HCT116 (cell line): Measurements from ENCODE around the gene SIGLEC11. TPM values are rescaled to one million over a fixed set of nuclear protein-coding genes. Genes with fewer than 3 reads are reported as not detected.

ENCODE experiments used
- ATAC-seq: fragments of 200-7000 bp; cut with Tn5 transposase; 2 replicates; pipeline ENCODE4 v1.9.1; 2020; ENCODE audit warnings: mild to moderate bottlenecking, moderate library complexity
- BruUV-seq: library from RNA; stranded (reverse); fragments of 400-500 nt; replicated peaks from 2 replicates; lab custom pipeline; 2021; lab: Mats Ljungman, UMichigan
- CTCF ChIA-PET: fragments of 300-600 bp; sonication (Branson Sonifier 250); formaldehyde crosslinking; loops from one replicate; lab custom pipeline; 2021; ENCODE audit warnings: antibody characterized with exemption; lab: Charles Lee
- POLR2A ChIA-PET: fragments of 300-600, 350-600 bp; sonication (Branson Sonifier 250); formaldehyde crosslinking; loops from one replicate; lab custom pipeline; 2021; ENCODE audit warnings: antibody characterized with exemption; lab: Charles Lee
- RAD21 ChIA-PET, 2 experiments: fragments of 300-600 bp; sonication (Branson Sonifier 250); formaldehyde crosslinking; loops; one replicate each; lab custom pipeline; 2023; ENCODE audit warnings: low total read pairs in 2 of 2; ENCODE audit not compliant: uncharacterized antibody in 2 of 2, unreplicated experiment in 2 of 2, low non-redundant PET in 1 of 2; lab: Charles Lee
- DNase-seq: peaks from one replicate; pipeline ENCODE4 v3.0.0-alpha.2; 2010; ENCODE audit warnings: low read depth, low spot score
- H2AFZ ChIP-seq: fragments of 200-600 bp; shearing (Covaris generic), sonication (generic); 2 replicates; pipeline ENCODE4 v1.6.1; 2017; ENCODE audit warnings: low read depth, mixed run types, mixed read lengths, antibody characterized with exemption, low read length; ENCODE audit not compliant: poor library complexity, severe bottlenecking
- H3K27ac ChIP-seq: 2 replicates; pipeline ENCODE4 v1.5.1; 2012; ENCODE audit warnings: low read depth, low read length
- H3K27me3 ChIP-seq: fragments of 200-600 bp; sonication (generic); 2 replicates; pipeline ENCODE4 v1.6.1; 2016; ENCODE audit warnings: mixed run types, low read length, mixed read lengths; ENCODE audit not compliant: insufficient read depth
- H3K36me3 ChIP-seq, 2 experiments: fragments of 200-500 bp in 1 of 2; fragments of 200-600 bp in 1 of 2; sonication (Bioruptor generic) in 1 of 2; sonication (generic) in 1 of 2; 2 replicates each; pipeline versions ENCODE4 v1.5.1 to v1.6.1; 2014 to 2016; ENCODE audit warnings: low read length in 2 of 2, inconsistent platforms in 1 of 2, mixed read lengths in 1 of 2, mixed run types in 1 of 2; ENCODE audit not compliant: insufficient read depth in 2 of 2, control insufficient read depth in 1 of 2
- H3K4me1 ChIP-seq, 2 experiments: fragments of 200-600 bp in 1 of 2; sonication (generic) in 1 of 2; 2 replicates each; pipeline versions ENCODE4 v1.5.1 to v1.6.1; 2012 to 2017; ENCODE audit warnings: low read length in 2 of 2, inconsistent platforms in 1 of 2, mild to moderate bottlenecking in 1 of 2, mixed read lengths in 1 of 2, mixed run types in 1 of 2, moderate library complexity in 1 of 2; ENCODE audit not compliant: insufficient read depth in 2 of 2, control insufficient read depth in 1 of 2
- H3K4me2 ChIP-seq: fragments of 200-600 bp; sonication (generic); 2 replicates; pipeline ENCODE4 v1.6.1; 2017; ENCODE audit warnings: mixed run types, low read length, mixed read lengths
- H3K4me3 ChIP-seq, 2 experiments: fragments of 200-600 bp in 1 of 2; sonication (generic) in 1 of 2; replicated peaks in 1 of 2; 2 replicates each; pipeline ENCODE4 v1.5.1; 2011 to 2016; ENCODE audit warnings: low read length in 2 of 2, control low read depth in 1 of 2, low read depth in 1 of 2, mild to moderate bottlenecking in 1 of 2, mixed read lengths in 1 of 2, mixed run types in 1 of 2
- H3K79me2 ChIP-seq: fragments of 200-600 bp; sonication (generic); 2 replicates; pipeline ENCODE4 v1.6.1; 2017; ENCODE audit warnings: mild to moderate bottlenecking, mixed run types, low read length, moderate library complexity, mixed read lengths; ENCODE audit not compliant: insufficient read depth
- H3K9ac ChIP-seq: fragments of 200-600 bp; sonication (generic); 2 replicates; pipeline ENCODE4 v1.6.1; 2016; ENCODE audit warnings: low read length, mixed read lengths
- H3K9me2 ChIP-seq: fragments of 200-600 bp; sonication (generic), shearing (Covaris generic); 2 replicates; pipeline ENCODE4 v1.6.1; 2017; ENCODE audit warnings: mixed run types, mild to moderate bottlenecking, moderate library complexity; ENCODE audit not compliant: insufficient read depth
- H3K9me3 ChIP-seq, 2 experiments: fragments of 200-500 bp in 1 of 2; fragments of 200-600 bp in 1 of 2; sonication (Bioruptor generic) in 1 of 2; sonication (generic) in 1 of 2; 2 replicates each; pipeline ENCODE4 v1.6.1; 2014 to 2017; ENCODE audit warnings: low read length in 2 of 2, mixed read lengths in 2 of 2, inconsistent platforms in 1 of 2, low read depth in 1 of 2, mild to moderate bottlenecking in 1 of 2, mixed run types in 1 of 2, moderate library complexity in 1 of 2; ENCODE audit not compliant: control insufficient read depth in 1 of 2, insufficient read depth in 1 of 2
- H4K20me1 ChIP-seq: fragments of 200-600 bp; sonication (generic), shearing (Covaris generic); 2 replicates; pipeline ENCODE4 v1.6.1; 2017; ENCODE audit warnings: mixed run types, mild to moderate bottlenecking, moderate library complexity; ENCODE audit not compliant: insufficient read depth
- CBX3 ChIP-seq: IDR thresholded peaks from 2 replicates; pipeline ENCODE4 v1.6.1; 2012; ENCODE audit warnings: low read depth
- CEBPB ChIP-seq: IDR thresholded peaks from 2 replicates; pipeline ENCODE4 v1.6.1; 2012; ENCODE audit warnings: low read depth
- EGR1 ChIP-seq: IDR thresholded peaks from 2 replicates; pipeline ENCODE4 v1.6.1; 2012; ENCODE audit warnings: low read depth
- EZH2 ChIP-seq: fragments of 200-600 bp; sonication (generic); IDR thresholded peaks from 2 replicates; pipeline ENCODE4 v1.6.1; 2017; ENCODE audit warnings: antibody characterized with exemption, mixed run types
- RAD21 ChIP-seq: IDR thresholded peaks from 2 replicates; pipeline ENCODE4 v1.6.1; 2012; ENCODE audit warnings: low read depth, mild to moderate bottlenecking
- SIN3A ChIP-seq: IDR thresholded peaks from 2 replicates; pipeline ENCODE4 v1.6.1; 2012; ENCODE audit warnings: low read depth
- SP1 ChIP-seq: IDR thresholded peaks from 2 replicates; pipeline ENCODE4 v1.6.1; 2012; ENCODE audit warnings: low read depth
- SRF ChIP-seq: IDR thresholded peaks from 2 replicates; pipeline ENCODE4 v1.6.1; 2012; ENCODE audit warnings: low read depth
- TCF7L2 ChIP-seq: IDR thresholded peaks from 2 replicates; pipeline ENCODE4 v1.7.0; 2011; ENCODE audit warnings: borderline replicate concordance, inconsistent platforms; ENCODE audit not compliant: insufficient read depth, insufficient read length; ENCODE audit errors: extremely low read depth
- ZFX ChIP-seq: fragments of 450-650 bp; IDR thresholded peaks from 2 replicates; pipeline ENCODE4 v1.6.1; 2017
- ZNF274 ChIP-seq: fragments of 200-500 bp; sonication (Bioruptor generic); IDR thresholded peaks from 2 replicates; pipeline ENCODE4 v1.6.1; 2014; ENCODE audit warnings: mild to moderate bottlenecking, low read depth, low read length, inconsistent platforms
- intact Hi-C: fragments of 100-400 bp; cut with micrococcal nuclease; formaldehyde crosslinking; loops from 2 replicates; pipeline ENCODE4 v1.10.0; 2022
- total RNA-seq: library from RNA; stranded (reverse); gene quantifications from one replicate; pipeline ENCODE4 v1.2.1, GENCODE V29; 2021; ENCODE audit not compliant: unreplicated experiment
- TF ChIP-seq, protein P1 (sequence below): IDR thresholded peaks from 2 replicates; pipeline ENCODE4 v1.6.1; 2012; ENCODE audit warnings: low read depth
- TF ChIP-seq, protein P2 (sequence below): IDR thresholded peaks from 2 replicates; pipeline ENCODE4 v1.6.1; 2012

Gene SIGLEC11
- total RNA-seq, 1 experiment from 2014 or later, result not detected

DNA sequence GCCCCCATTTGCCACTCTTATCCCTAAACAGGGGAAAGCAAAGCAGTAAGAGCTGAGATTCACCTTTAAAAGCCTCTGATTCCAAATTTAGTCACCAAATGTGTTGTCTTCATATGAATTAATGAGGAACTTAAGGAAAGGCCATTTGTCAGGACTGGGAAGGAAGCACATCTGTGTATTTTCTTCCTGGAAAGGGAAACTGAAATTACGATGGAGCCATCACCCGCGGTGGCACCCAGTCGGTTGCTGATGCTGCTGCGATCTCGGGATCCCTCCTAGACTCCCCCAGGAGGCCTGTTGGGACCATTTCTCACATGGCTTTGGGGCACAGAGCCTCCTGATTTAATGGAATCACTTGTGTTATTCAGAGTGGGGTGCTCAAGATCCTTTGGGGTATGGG, 56.8 kb downstream of the SIGLEC11 start:
- BruUV-seq, result no TSS peak
- Histone ChIP-seq H3K9ac (no peak overlapping the region), H3K4me1 (no peaks in the 10 kb centered on the region), H4K20me1 (no peaks in the 10 kb centered on the region), H3K9me2 (no peaks in the 10 kb centered on the region), H3K9me3 (no peaks in the 10 kb centered on the region), H3K27ac (no peak overlapping the region), H2AFZ (no peak overlapping the region), H3K79me2 (peaks cover 4% of the 10 kb centered on the region; the same call in 1 of the 2 replicates), H3K4me2 (no peak overlapping the region), H3K36me3 (peaks cover 4 to 26% of the 10 kb centered on the region in 2 experiments; a peak in 3 of 4 replicates), H3K4me3 (no peak overlapping the region), H3K27me3 (no peaks in the 10 kb centered on the region)
- no peak for ATAC-seq
- DNase-seq, result no peak
- intact Hi-C loops, result no loop called here
- RAD21 ChIA-PET, result no interaction called here
- TF ChIP-seq SRF, result no peak
- no peak for TF ChIP-seq ZFX
- TF ChIP-seq, protein P1, sequence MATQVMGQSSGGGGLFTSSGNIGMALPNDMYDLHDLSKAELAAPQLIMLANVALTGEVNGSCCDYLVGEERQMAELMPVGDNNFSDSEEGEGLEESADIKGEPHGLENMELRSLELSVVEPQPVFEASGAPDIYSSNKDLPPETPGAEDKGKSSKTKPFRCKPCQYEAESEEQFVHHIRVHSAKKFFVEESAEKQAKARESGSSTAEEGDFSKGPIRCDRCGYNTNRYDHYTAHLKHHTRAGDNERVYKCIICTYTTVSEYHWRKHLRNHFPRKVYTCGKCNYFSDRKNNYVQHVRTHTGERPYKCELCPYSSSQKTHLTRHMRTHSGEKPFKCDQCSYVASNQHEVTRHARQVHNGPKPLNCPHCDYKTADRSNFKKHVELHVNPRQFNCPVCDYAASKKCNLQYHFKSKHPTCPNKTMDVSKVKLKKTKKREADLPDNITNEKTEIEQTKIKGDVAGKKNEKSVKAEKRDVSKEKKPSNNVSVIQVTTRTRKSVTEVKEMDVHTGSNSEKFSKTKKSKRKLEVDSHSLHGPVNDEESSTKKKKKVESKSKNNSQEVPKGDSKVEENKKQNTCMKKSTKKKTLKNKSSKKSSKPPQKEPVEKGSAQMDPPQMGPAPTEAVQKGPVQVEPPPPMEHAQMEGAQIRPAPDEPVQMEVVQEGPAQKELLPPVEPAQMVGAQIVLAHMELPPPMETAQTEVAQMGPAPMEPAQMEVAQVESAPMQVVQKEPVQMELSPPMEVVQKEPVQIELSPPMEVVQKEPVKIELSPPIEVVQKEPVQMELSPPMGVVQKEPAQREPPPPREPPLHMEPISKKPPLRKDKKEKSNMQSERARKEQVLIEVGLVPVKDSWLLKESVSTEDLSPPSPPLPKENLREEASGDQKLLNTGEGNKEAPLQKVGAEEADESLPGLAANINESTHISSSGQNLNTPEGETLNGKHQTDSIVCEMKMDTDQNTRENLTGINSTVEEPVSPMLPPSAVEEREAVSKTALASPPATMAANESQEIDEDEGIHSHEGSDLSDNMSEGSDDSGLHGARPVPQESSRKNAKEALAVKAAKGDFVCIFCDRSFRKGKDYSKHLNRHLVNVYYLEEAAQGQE, result no peak
- no peak for TF ChIP-seq EZH2
- no peak for TF ChIP-seq CEBPB
- TF ChIP-seq ZNF274, result no peak
- no peak for TF ChIP-seq TCF7L2
- TF ChIP-seq CBX3, result no peak
- TF ChIP-seq EGR1, result no peak
- no peak for TF ChIP-seq RAD21
- no peak for TF ChIP-seq SIN3A
- TF ChIP-seq SP1, result no peak
- TF ChIP-seq, protein P2, sequence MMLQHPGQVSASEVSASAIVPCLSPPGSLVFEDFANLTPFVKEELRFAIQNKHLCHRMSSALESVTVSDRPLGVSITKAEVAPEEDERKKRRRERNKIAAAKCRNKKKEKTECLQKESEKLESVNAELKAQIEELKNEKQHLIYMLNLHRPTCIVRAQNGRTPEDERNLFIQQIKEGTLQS, result no peak
- POLR2A ChIA-PET, result no interaction called here
- CTCF ChIA-PET, result no interaction called here

Other genes starting within 250 kb of the SIGLEC11 start
- gene TSKS, start 197.9 kb downstream of the SIGLEC11 start, total RNA-seq, result 0.76 TPM
- gene AP2A1, start 194.2 kb downstream of the SIGLEC11 start, total RNA-seq, result 102 TPM
- 1.1 TPM for gene FUZ, start 147.9 kb downstream of the SIGLEC11 start, total RNA-seq
- 77.7 TPM for gene MED25, start 142.9 kb downstream of the SIGLEC11 start, total RNA-seq
- gene PTOV1, start 110.0 kb downstream of the SIGLEC11 start, total RNA-seq, result 236 TPM
- 129 TPM for gene PNKP, start 93.6 kb downstream of the SIGLEC11 start, total RNA-seq
- gene AKT1S1, start 83.8 kb downstream of the SIGLEC11 start, total RNA-seq, result 70.6 TPM
- gene TBC1D17, start 83.5 kb downstream of the SIGLEC11 start, total RNA-seq, result 32.9 TPM
- gene IL4I1, start 64.3 kb downstream of the SIGLEC11 start, total RNA-seq, result 0.71 TPM
- gene ATF5, start 32.0 kb downstream of the SIGLEC11 start, total RNA-seq, result 28.2 TPM
- 85.2 TPM for gene NUP62, start 31.7 kb downstream of the SIGLEC11 start, total RNA-seq
- gene VRK3, start 64.2 kb upstream of the SIGLEC11 start, total RNA-seq, result 44.0 TPM
- gene ZNF473, start 64.8 kb upstream of the SIGLEC11 start, total RNA-seq, result 19.8 TPM
- gene IZUMO2, start 202.1 kb upstream of the SIGLEC11 start, total RNA-seq, result not detected
- 60.1 TPM for gene MYH14, start 242.4 kb upstream of the SIGLEC11 start, total RNA-seq